Measurements from ENCODE around the gene FIGNL2.

DNA sequence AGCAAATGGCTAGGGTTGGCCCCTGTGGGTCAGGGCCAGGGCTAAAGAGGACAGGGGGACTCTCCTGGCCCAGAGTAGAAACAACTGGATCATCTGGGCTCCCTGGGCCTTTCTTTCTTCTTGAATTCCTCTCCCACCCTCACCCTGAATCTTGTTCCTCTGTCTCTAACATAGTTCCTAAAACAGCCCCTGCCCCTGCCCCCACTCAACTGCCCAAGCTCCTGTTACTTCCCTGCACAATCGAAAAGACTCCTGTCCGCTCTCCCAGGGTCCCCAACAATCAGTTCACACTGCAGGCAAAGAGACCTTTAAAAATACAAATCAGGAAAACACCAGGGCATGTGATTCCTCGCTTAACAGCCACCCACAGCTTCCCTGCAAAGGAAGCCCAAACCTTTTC lies 21.4 kb upstream of the FIGNL2 start:
- TF ChIP-seq, protein P1, sequence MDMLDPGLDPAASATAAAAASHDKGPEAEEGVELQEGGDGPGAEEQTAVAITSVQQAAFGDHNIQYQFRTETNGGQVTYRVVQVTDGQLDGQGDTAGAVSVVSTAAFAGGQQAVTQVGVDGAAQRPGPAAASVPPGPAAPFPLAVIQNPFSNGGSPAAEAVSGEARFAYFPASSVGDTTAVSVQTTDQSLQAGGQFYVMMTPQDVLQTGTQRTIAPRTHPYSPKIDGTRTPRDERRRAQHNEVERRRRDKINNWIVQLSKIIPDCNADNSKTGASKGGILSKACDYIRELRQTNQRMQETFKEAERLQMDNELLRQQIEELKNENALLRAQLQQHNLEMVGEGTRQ (IDR thresholded peaks at IDR 0.05; ENCODE audit: low read depth, low read length): no peak
- TF ChIP-seq POLR2A (IDR thresholded peaks at IDR 0.05; ENCODE audit: low read depth, low read length) (no peak), MAZ (IDR thresholded peaks at IDR 0.05; ENCODE audit: borderline replicate concordance, low read depth, low read length) (no peak), CHD1 (IDR thresholded peaks at IDR 0.05; ENCODE audit: low read depth, low read length) (no peak), CEBPB (IDR thresholded peaks at IDR 0.05; ENCODE audit: low read depth, low read length) (no peak), MAFK (IDR thresholded peaks at IDR 0.05; ENCODE audit: low read depth, low read length) (no peak), RFX5 (IDR thresholded peaks at IDR 0.05; ENCODE audit: low read depth, low read length) (no peak), BHLHE40 (IDR thresholded peaks at IDR 0.05; ENCODE audit: low read depth, low read length) (no peak), RAD21 (IDR thresholded peaks at IDR 0.05; ENCODE audit: low read length) (no peak)
- TF ChIP-seq, protein P2, sequence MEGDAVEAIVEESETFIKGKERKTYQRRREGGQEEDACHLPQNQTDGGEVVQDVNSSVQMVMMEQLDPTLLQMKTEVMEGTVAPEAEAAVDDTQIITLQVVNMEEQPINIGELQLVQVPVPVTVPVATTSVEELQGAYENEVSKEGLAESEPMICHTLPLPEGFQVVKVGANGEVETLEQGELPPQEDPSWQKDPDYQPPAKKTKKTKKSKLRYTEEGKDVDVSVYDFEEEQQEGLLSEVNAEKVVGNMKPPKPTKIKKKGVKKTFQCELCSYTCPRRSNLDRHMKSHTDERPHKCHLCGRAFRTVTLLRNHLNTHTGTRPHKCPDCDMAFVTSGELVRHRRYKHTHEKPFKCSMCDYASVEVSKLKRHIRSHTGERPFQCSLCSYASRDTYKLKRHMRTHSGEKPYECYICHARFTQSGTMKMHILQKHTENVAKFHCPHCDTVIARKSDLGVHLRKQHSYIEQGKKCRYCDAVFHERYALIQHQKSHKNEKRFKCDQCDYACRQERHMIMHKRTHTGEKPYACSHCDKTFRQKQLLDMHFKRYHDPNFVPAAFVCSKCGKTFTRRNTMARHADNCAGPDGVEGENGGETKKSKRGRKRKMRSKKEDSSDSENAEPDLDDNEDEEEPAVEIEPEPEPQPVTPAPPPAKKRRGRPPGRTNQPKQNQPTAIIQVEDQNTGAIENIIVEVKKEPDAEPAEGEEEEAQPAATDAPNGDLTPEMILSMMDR (conservative IDR thresholded peaks at IDR 0.05; ENCODE audit: low read depth, low read length): no peak
- TF ChIP-seq, protein P3, sequence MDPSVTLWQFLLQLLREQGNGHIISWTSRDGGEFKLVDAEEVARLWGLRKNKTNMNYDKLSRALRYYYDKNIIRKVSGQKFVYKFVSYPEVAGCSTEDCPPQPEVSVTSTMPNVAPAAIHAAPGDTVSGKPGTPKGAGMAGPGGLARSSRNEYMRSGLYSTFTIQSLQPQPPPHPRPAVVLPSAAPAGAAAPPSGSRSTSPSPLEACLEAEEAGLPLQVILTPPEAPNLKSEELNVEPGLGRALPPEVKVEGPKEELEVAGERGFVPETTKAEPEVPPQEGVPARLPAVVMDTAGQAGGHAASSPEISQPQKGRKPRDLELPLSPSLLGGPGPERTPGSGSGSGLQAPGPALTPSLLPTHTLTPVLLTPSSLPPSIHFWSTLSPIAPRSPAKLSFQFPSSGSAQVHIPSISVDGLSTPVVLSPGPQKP (IDR thresholded peaks at IDR 0.05; ENCODE audit: borderline replicate concordance, low read depth, low read length): no peak

Measured in IMR-90 (cell line).